Endothelial cell of umbilical vein (primary cell): ENCODE measurements around the gene POLR3A. TPM values are rescaled to one million over a fixed set of nuclear protein-coding genes. Genes with fewer than 3 reads are reported as not detected.
A peak's percentile ranks its signal among the peaks of the same experiment; 100 is the strongest.

Source experiments
- BruUV-seq: library from RNA; stranded (reverse); fragments of 400-500 nt; replicated peaks from 2 replicates; lab custom pipeline; 2021; lab: Mats Ljungman, UMichigan
- CTCF ChIA-PET: fragments of 300-600, 350-600 bp; sonication (Branson Sonifier 250); formaldehyde crosslinking; loops from one replicate; lab custom pipeline; 2021; ENCODE audit warnings: antibody characterized with exemption, inconsistent platforms; lab: Charles Lee
- POLR2A ChIA-PET: fragments of 300-600, 350-600 bp; sonication (Branson Sonifier 250); formaldehyde crosslinking; loops from one replicate; lab custom pipeline; 2021; ENCODE audit warnings: antibody characterized with exemption, inconsistent platforms; lab: Charles Lee
- DNase-seq: peaks from one replicate; pipeline ENCODE4 v3.0.0-alpha.2; 2011; ENCODE audit warnings: low read depth, low spot score
- FAIRE-seq: peaks from 2 replicates; lab custom pipeline; 2011; peaks lifted over from hg19 to GRCh38; lab: Jason Lieb, UNC
- H2AFZ ChIP-seq: 2 replicates; pipeline ENCODE4 v1.6.0; 2012; ENCODE audit warnings: low read depth, low read length, control low read depth, inconsistent platforms
- H3K27ac ChIP-seq: 2 replicates; pipeline ENCODE4 v1.5.1; 2011; ENCODE audit warnings: low read depth, mild to moderate bottlenecking, control low read depth, low read length, moderate library complexity; ENCODE audit not compliant: insufficient read depth
- H3K27me3 ChIP-seq, 2 experiments: 2 replicates each; pipeline versions ENCODE4 v1.6.0 to v1.6.1; 2011; ENCODE audit warnings: low read length in 2 of 2, mixed read lengths in 1 of 2; ENCODE audit not compliant: control insufficient read depth in 2 of 2, insufficient read depth in 2 of 2
- H3K36me3 ChIP-seq, 2 experiments: 2 replicates in 1 of 2; 3 replicates in 1 of 2; pipeline ENCODE4 v1.5.1; 2011; ENCODE audit warnings: low read length in 2 of 2, mild to moderate bottlenecking in 1 of 2, moderate library complexity in 1 of 2; ENCODE audit not compliant: control insufficient read depth in 2 of 2, insufficient read depth in 2 of 2; ENCODE audit errors: extremely low read depth in 1 of 2
- H3K4me1 ChIP-seq: 3 replicates; pipeline ENCODE4 v1.5.1; 2011; ENCODE audit warnings: mild to moderate bottlenecking, low read length; ENCODE audit not compliant: control insufficient read depth, insufficient read depth; ENCODE audit errors: extremely low read depth
- H3K4me2 ChIP-seq: 2 replicates; pipeline ENCODE4 v1.6.1; 2011; ENCODE audit warnings: low read length, control low read depth, mixed read lengths; ENCODE audit not compliant: insufficient read depth
- H3K4me3 ChIP-seq, 3 experiments: fragments of 200-600 bp in 1 of 3; sonication (generic), shearing (Covaris generic) in 1 of 3; replicated peaks in 1 of 3; 2 replicates each; pipeline ENCODE4 v1.5.1; 2011 to 2016; ENCODE audit warnings: control low read depth in 3 of 3, low read length in 3 of 3, mild to moderate bottlenecking in 2 of 3, inconsistent platforms in 1 of 3, low read depth in 1 of 3, moderate library complexity in 1 of 3; ENCODE audit not compliant: insufficient read depth in 1 of 3
- H3K79me2 ChIP-seq: 2 replicates; pipeline ENCODE4 v1.6.0; 2012; ENCODE audit warnings: low read length, inconsistent platforms; ENCODE audit not compliant: control insufficient read depth, insufficient read depth
- H3K9ac ChIP-seq: replicated peaks from 2 replicates; pipeline ENCODE3; 2011; ENCODE audit warnings: low read length, control low read depth; ENCODE audit not compliant: insufficient read depth; ENCODE audit errors: extremely low read depth
- H3K9me1 ChIP-seq: replicated peaks from 3 replicates; pipeline ENCODE4 v1.6.0; 2011; ENCODE audit warnings: mild to moderate bottlenecking, low read length; ENCODE audit not compliant: control insufficient read depth, insufficient read depth; ENCODE audit errors: extremely low read depth
- H3K9me3 ChIP-seq: replicated peaks from 2 replicates; pipeline ENCODE4 v1.5.1; 2012; ENCODE audit warnings: low read length, inconsistent platforms; ENCODE audit not compliant: control insufficient read depth, insufficient read depth
- H4K20me1 ChIP-seq: replicated peaks from 2 replicates; pipeline ENCODE3; 2011; ENCODE audit warnings: mild to moderate bottlenecking, low read length; ENCODE audit not compliant: control insufficient read depth, insufficient read depth; ENCODE audit errors: extremely low read depth
- EZH2 ChIP-seq: IDR thresholded peaks from 2 replicates; pipeline ENCODE4 v1.6.1; 2012; ENCODE audit warnings: borderline replicate concordance, low read depth, mild to moderate bottlenecking, moderate library complexity, low read length, inconsistent platforms; ENCODE audit not compliant: severe bottlenecking
- FOS ChIP-seq: IDR thresholded peaks from 2 replicates; pipeline ENCODE4 v1.6.1; 2011; ENCODE audit warnings: mild to moderate bottlenecking, low read length, moderate library complexity, borderline replicate concordance; ENCODE audit not compliant: insufficient read depth
- GATA2 ChIP-seq: IDR thresholded peaks from 2 replicates; pipeline ENCODE4 v1.7.0; 2011; ENCODE audit warnings: low read depth, mild to moderate bottlenecking, moderate library complexity, mixed read lengths, low read length; ENCODE audit not compliant: insufficient read length, insufficient read depth
- JUN ChIP-seq: IDR thresholded peaks from 2 replicates; pipeline ENCODE4 v1.6.1; 2011; ENCODE audit warnings: borderline replicate concordance, low read depth; ENCODE audit not compliant: insufficient read length, insufficient read depth
- MAX ChIP-seq: IDR thresholded peaks from 2 replicates; pipeline ENCODE4 v1.6.1; 2011; ENCODE audit not compliant: insufficient read depth, insufficient read length
- MYC ChIP-seq: IDR thresholded peaks from one replicate; pipeline ENCODE4 v1.6.1; 2011; ENCODE audit warnings: mild to moderate bottlenecking, low read depth, low read length
- POLR2A ChIP-seq: IDR thresholded peaks from 2 replicates; pipeline ENCODE4 v1.6.1; 2012; ENCODE audit warnings: low read depth, mild to moderate bottlenecking, control low read depth, low read length
- POLR2AphosphoS5 ChIP-seq: IDR thresholded peaks from 2 replicates; pipeline ENCODE4 v1.6.1; 2012; ENCODE audit warnings: low read depth, mild to moderate bottlenecking, control low read depth, low read length, moderate library complexity; ENCODE audit not compliant: insufficient read depth
- dilution Hi-C: fragments of 300-500 bp; cut with MboI; formaldehyde crosslinking; loops from one replicate; pipeline ENCODE4 v1.15.0; 2019; ENCODE audit warnings: low sequenced_read_pairs; ENCODE audit not compliant: extremely low pct_ligation_motif_present
- intact Hi-C: fragments of 100-400 bp; cut with micrococcal nuclease; formaldehyde crosslinking; loops from one replicate; pipeline ENCODE4 v1.10.0; 2022
- polyA plus RNA-seq, 4 experiments: library from polyadenylated mRNA; depleted of rRNA in 3 of 4; stranded (reverse) in 3 of 4; unstranded in 1 of 4; fragments of >200 nt; gene quantifications; 2 replicates each; pipeline versions ENCODE4 v1.2.1 to v1.2.3, GENCODE V29; 2011 to 2012; ENCODE audit warnings: missing spikeins in 1 of 4
- total RNA-seq: library from RNA; stranded (reverse); gene quantifications from 2 replicates; pipeline ENCODE4 v1.2.3, GENCODE V29; 2021
- TF ChIP-seq, protein P1 (sequence below), 2 donors: IDR thresholded peaks; 1 replicate in 1 of 2; 2 replicates in 1 of 2; pipeline ENCODE4 v1.5.1; 2011; ENCODE audit warnings: low read length in 2 of 2, mild to moderate bottlenecking in 2 of 2, moderate library complexity in 2 of 2, control low read depth in 1 of 2, inconsistent platforms in 1 of 2, low read depth in 1 of 2; ENCODE audit not compliant: insufficient read depth in 1 of 2; ENCODE audit errors: extremely low read depth in 1 of 2

Gene POLR3A
- total and polyA plus RNA-seq, 2 donors (not counting 3 experiments of a cell fraction or from before 2014, with no cell fraction given): 9.5 to 25.3 TPM

DNA sequence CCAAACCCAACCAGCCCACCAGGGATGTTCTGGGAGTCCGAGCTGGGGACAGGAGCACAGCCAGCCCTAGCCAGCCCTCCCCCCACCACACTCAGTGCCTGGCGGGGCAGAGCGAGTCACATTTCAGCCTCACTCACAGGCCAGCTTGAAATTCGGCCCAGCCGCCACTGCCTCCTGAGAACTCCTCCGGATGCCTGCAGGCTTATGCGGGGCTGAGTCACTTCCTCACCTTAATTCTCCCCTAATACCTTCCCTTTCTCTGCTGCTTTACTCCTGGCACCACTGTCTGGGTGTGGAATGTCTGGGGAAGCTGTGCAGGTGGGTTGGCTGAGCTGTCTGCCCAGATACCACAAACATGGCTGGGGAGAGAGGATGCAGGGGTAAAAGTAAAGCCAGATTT lies 80.1 kb downstream of the POLR3A start:
- H3K4me2 ChIP-seq: no peak overlapping the region
- no peak overlapping the region for H3K4me3 ChIP-seq
- TF ChIP-seq GATA2: no peak
- TF ChIP-seq EZH2: no peak
- TF ChIP-seq, protein P1, sequence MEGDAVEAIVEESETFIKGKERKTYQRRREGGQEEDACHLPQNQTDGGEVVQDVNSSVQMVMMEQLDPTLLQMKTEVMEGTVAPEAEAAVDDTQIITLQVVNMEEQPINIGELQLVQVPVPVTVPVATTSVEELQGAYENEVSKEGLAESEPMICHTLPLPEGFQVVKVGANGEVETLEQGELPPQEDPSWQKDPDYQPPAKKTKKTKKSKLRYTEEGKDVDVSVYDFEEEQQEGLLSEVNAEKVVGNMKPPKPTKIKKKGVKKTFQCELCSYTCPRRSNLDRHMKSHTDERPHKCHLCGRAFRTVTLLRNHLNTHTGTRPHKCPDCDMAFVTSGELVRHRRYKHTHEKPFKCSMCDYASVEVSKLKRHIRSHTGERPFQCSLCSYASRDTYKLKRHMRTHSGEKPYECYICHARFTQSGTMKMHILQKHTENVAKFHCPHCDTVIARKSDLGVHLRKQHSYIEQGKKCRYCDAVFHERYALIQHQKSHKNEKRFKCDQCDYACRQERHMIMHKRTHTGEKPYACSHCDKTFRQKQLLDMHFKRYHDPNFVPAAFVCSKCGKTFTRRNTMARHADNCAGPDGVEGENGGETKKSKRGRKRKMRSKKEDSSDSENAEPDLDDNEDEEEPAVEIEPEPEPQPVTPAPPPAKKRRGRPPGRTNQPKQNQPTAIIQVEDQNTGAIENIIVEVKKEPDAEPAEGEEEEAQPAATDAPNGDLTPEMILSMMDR (IDR thresholded peaks at IDR 0.05; ENCODE audit: extremely low read depth in 1 of 2, insufficient read depth in 1 of 2, low read depth in 1 of 2, low read length in 2 of 2): no peak
- peak; percentile 25 for TF ChIP-seq POLR2AphosphoS5
- no peak for TF ChIP-seq MAX
- TF ChIP-seq POLR2A: no peak
- TF ChIP-seq FOS: peak; percentile 78
- TF ChIP-seq JUN: peak; percentile 36
- TF ChIP-seq MYC: no peak
- intact Hi-C loops (loop anchor here (5.0 kb wide), 1 partner anchor 78 kb away; the partner anchor contains the start of gene POLR3A), dilution Hi-C loops (no loop called here)
- ChIA-PET CTCF (interaction anchor here (0.9 to 1.2 kb wide), 3 partner anchors 15 to 104 kb away, joined by 3 to 4 read pairs (median 3); no protein-coding TSS in a partner anchor), POLR2A (no interaction called here)
- no peaks in the 10 kb centered on the region for H3K27me3 ChIP-seq
- H3K27ac ChIP-seq: no peak overlapping the region
- H3K9me1 ChIP-seq: no peaks in the 10 kb centered on the region
- no peaks in the 10 kb centered on the region for H3K9me3 ChIP-seq
- H4K20me1 ChIP-seq: no peaks in the 10 kb centered on the region
- peak; percentile 18 for DNase-seq
- peak; percentile 79 for FAIRE-seq
- H3K36me3 ChIP-seq: no peaks in the 10 kb centered on the region
- H3K79me2 ChIP-seq: no peaks in the 10 kb centered on the region
- no peak overlapping the region for H3K9ac ChIP-seq
- H2AFZ ChIP-seq: peak overlapping the region; percentile 24
- BruUV-seq: no TSS peak
- peaks cover 10% of the 10 kb centered on the region for H3K4me1 ChIP-seq
